ENCODE results near the gene MLYCD.

DNA sequence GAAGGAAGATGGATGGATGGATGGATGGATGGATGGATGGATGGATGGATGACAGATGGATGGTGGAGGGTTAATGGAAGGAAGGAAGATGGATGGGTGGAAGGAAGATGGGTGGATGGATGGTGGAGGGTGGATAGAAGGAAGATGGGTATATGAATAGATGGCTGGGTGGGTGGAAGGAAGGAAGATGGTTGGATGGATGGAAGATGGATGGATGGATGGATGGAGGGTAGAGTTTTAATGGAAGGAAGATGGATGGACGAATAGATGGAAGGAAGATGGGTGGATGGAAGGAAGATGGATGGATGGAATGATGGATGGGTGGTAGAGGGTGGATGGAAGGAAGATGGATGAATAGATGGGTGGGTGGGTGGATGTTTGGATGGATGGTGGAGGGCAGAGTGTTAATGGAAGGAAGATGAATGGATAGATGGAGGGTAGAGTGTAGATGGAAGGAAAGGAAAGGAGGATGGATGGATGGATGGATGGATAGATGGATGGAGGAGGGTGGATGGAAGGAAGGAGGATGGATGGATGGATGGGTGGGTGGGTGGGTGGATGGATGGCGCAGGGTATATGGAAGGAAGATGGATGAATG is 22.1 kb downstream of the MLYCD start:
- TF ChIP-seq, protein P1, sequence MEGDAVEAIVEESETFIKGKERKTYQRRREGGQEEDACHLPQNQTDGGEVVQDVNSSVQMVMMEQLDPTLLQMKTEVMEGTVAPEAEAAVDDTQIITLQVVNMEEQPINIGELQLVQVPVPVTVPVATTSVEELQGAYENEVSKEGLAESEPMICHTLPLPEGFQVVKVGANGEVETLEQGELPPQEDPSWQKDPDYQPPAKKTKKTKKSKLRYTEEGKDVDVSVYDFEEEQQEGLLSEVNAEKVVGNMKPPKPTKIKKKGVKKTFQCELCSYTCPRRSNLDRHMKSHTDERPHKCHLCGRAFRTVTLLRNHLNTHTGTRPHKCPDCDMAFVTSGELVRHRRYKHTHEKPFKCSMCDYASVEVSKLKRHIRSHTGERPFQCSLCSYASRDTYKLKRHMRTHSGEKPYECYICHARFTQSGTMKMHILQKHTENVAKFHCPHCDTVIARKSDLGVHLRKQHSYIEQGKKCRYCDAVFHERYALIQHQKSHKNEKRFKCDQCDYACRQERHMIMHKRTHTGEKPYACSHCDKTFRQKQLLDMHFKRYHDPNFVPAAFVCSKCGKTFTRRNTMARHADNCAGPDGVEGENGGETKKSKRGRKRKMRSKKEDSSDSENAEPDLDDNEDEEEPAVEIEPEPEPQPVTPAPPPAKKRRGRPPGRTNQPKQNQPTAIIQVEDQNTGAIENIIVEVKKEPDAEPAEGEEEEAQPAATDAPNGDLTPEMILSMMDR (IDR thresholded peaks at IDR 0.05; ENCODE audit: low read length): no peak
- TF ChIP-seq EZH2 (IDR thresholded peaks at IDR 0.05; ENCODE audit: borderline replicate concordance, low read length): no peak
